Astrocyte (in vitro differentiated cells and primary cell): ENCODE measurements around the gene SRBD1. TPM values are rescaled to one million over a fixed set of nuclear protein-coding genes. Genes with fewer than 3 reads are reported as not detected.
A peak's percentile ranks its signal among the peaks of the same experiment; 100 is the strongest.

Experiments
- DNase-seq: peaks from one replicate; pipeline ENCODE4 v3.0.0-alpha.2; 2010; ENCODE audit warnings: low read depth
- FAIRE-seq: peaks from 2 replicates; lab custom pipeline; 2011; peaks lifted over from hg19 to GRCh38; lab: Jason Lieb, UNC
- H2AFZ ChIP-seq: 2 replicates; pipeline ENCODE4 v1.6.0; 2012; ENCODE audit warnings: low read depth, low read length, inconsistent platforms
- H3K27ac ChIP-seq: 2 replicates; pipeline ENCODE4 v1.5.1; 2011; ENCODE audit warnings: low read depth, low read length, inconsistent platforms
- H3K27me3 ChIP-seq: 2 replicates; pipeline ENCODE4 v1.6.0; 2011; ENCODE audit warnings: low read length, inconsistent platforms; ENCODE audit not compliant: insufficient read depth
- H3K36me3 ChIP-seq: 2 replicates; pipeline ENCODE4 v1.5.1; 2011; ENCODE audit warnings: low read length, inconsistent platforms; ENCODE audit not compliant: insufficient read depth
- H3K4me1 ChIP-seq: 2 replicates; pipeline ENCODE4 v1.5.1; 2011; ENCODE audit warnings: low read length, inconsistent platforms; ENCODE audit not compliant: insufficient read depth
- H3K4me2 ChIP-seq: 2 replicates; pipeline ENCODE4 v1.6.0; 2012; ENCODE audit warnings: low read length, inconsistent platforms
- H3K4me3 ChIP-seq: 2 replicates; pipeline ENCODE4 v1.5.1; 2011; ENCODE audit warnings: low read depth, mild to moderate bottlenecking, low read length, inconsistent platforms; ENCODE audit not compliant: insufficient read depth
- H3K79me2 ChIP-seq: 2 replicates; pipeline ENCODE4 v1.6.0; 2012; ENCODE audit warnings: mild to moderate bottlenecking, low read length, inconsistent platforms; ENCODE audit not compliant: insufficient read depth
- H3K9ac ChIP-seq: 2 replicates; pipeline ENCODE4 v1.6.0; 2012; ENCODE audit warnings: mild to moderate bottlenecking, low read length, inconsistent platforms
- H3K9me3 ChIP-seq: 2 replicates; pipeline ENCODE4 v1.5.1; 2012; ENCODE audit warnings: low read depth, mild to moderate bottlenecking, low read length, inconsistent platforms; ENCODE audit not compliant: insufficient read depth
- H4K20me1 ChIP-seq: 2 replicates; pipeline ENCODE4 v1.6.0; 2012; ENCODE audit warnings: low read length, inconsistent platforms; ENCODE audit not compliant: insufficient read depth
- H3K27ac Mint-ChIP-seq: one replicate; pipeline ENCODE4 v1.8.0; 2021; ENCODE audit warnings: mild to moderate bottlenecking, mixed read lengths; ENCODE audit not compliant: unreplicated experiment
- H3K27me3 Mint-ChIP-seq: one replicate; pipeline ENCODE4 v1.8.0; 2021; ENCODE audit warnings: low read depth, mixed read lengths; ENCODE audit not compliant: unreplicated experiment
- H3K36me3 Mint-ChIP-seq: one replicate; pipeline ENCODE4 v1.8.0; 2021; ENCODE audit warnings: low read depth, mixed read lengths; ENCODE audit not compliant: unreplicated experiment
- H3K4me1 Mint-ChIP-seq: one replicate; pipeline ENCODE4 v1.8.0; 2021; ENCODE audit warnings: low read depth, mixed read lengths; ENCODE audit not compliant: unreplicated experiment
- H3K4me3 Mint-ChIP-seq: one replicate; pipeline ENCODE4 v1.8.0; 2021; ENCODE audit warnings: mild to moderate bottlenecking, moderate library complexity, mixed read lengths; ENCODE audit not compliant: unreplicated experiment
- H3K9me3 Mint-ChIP-seq: one replicate; pipeline ENCODE4 v1.8.0; 2021; ENCODE audit warnings: mild to moderate bottlenecking, mixed read lengths; ENCODE audit not compliant: unreplicated experiment
- EZH2 ChIP-seq: IDR thresholded peaks from 2 replicates; pipeline ENCODE4 v1.6.1; 2012; ENCODE audit warnings: mild to moderate bottlenecking, low read length, inconsistent platforms; ENCODE audit not compliant: insufficient read depth
- total RNA-seq: library from RNA; stranded (reverse); gene quantifications from 2 replicates; pipeline ENCODE4 v1.2.1, GENCODE V29; 2021
- TF ChIP-seq, protein P1 (sequence below): IDR thresholded peaks from 2 replicates; pipeline ENCODE4 v1.5.1; 2011; ENCODE audit warnings: low read depth, mild to moderate bottlenecking, inconsistent platforms, low read length, moderate library complexity; ENCODE audit not compliant: insufficient read depth

The SRBD1 gene
- total RNA-seq, 1 donor from 2014 or later = 9.3 TPM

GRCh38 chr2:45354776-45355175 lies 256.3 kb downstream of the SRBD1 start:
- peaks cover 2% of the 10 kb centered on the region for H3K36me3 Mint-ChIP-seq
- Histone ChIP-seq H3K27me3 (no peaks in the 10 kb centered on the region), H3K9ac (no peak overlapping the region), H4K20me1 (no peaks in the 10 kb centered on the region), H3K79me2 (no peaks in the 10 kb centered on the region), H3K36me3 (no peaks in the 10 kb centered on the region), H3K9me3 (no peaks in the 10 kb centered on the region), H3K4me2 (no peak overlapping the region), H2AFZ (no peak overlapping the region), H3K4me1 (peaks cover 20% of the 10 kb centered on the region), H3K4me3 (no peak overlapping the region), H3K27ac (peak overlapping the region; percentile 74)
- H3K27ac Mint-ChIP-seq = no peak overlapping the region
- peaks cover 8% of the 10 kb centered on the region for H3K9me3 Mint-ChIP-seq
- DNase-seq (peak; percentile 12), FAIRE-seq (no peak)
- H3K4me1 Mint-ChIP-seq = peaks cover 26% of the 10 kb centered on the region
- H3K27me3 Mint-ChIP-seq = no peaks in the 10 kb centered on the region
- TF ChIP-seq EZH2 = no peak
- TF ChIP-seq, protein P1, sequence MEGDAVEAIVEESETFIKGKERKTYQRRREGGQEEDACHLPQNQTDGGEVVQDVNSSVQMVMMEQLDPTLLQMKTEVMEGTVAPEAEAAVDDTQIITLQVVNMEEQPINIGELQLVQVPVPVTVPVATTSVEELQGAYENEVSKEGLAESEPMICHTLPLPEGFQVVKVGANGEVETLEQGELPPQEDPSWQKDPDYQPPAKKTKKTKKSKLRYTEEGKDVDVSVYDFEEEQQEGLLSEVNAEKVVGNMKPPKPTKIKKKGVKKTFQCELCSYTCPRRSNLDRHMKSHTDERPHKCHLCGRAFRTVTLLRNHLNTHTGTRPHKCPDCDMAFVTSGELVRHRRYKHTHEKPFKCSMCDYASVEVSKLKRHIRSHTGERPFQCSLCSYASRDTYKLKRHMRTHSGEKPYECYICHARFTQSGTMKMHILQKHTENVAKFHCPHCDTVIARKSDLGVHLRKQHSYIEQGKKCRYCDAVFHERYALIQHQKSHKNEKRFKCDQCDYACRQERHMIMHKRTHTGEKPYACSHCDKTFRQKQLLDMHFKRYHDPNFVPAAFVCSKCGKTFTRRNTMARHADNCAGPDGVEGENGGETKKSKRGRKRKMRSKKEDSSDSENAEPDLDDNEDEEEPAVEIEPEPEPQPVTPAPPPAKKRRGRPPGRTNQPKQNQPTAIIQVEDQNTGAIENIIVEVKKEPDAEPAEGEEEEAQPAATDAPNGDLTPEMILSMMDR = no peak
- no peak overlapping the region for H3K4me3 Mint-ChIP-seq

DNA sequence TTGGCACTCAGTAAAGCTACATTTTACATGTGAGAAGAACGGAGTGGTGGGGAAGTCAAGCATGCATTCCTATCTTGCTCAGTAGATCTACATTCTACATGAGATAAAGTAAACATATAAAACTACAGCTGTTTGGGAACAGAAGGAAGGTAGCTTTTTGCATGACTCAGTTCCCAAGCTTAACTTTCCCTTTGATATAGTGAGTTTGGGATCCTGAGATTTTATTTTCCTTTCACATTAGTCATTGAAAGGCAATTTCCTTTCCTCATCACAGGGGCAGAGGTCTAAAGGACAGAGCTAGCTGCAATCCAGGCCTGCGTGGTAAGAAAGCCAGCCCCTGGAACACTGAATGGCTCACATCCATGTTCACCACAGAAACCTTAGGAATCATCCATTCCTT lies 257.2 kb downstream of the SRBD1 start:
- Histone ChIP-seq H3K4me3 (no peak overlapping the region), H3K27ac (peak overlapping the region; percentile 74), H3K9ac (no peak overlapping the region), H3K79me2 (no peaks in the 10 kb centered on the region), H3K27me3 (no peaks in the 10 kb centered on the region), H3K4me2 (peak overlapping the region; percentile 58), H3K36me3 (no peaks in the 10 kb centered on the region), H2AFZ (no peak overlapping the region), H3K4me1 (peaks cover 20% of the 10 kb centered on the region), H4K20me1 (no peaks in the 10 kb centered on the region), H3K9me3 (no peaks in the 10 kb centered on the region)
- FAIRE-seq = peak; percentile 90
- Mint-ChIP-seq H3K27me3 (no peaks in the 10 kb centered on the region), H3K4me1 (peaks cover 26% of the 10 kb centered on the region), H3K27ac (peak overlapping the region; percentile 42), H3K4me3 (no peak overlapping the region), H3K36me3 (peaks cover 2% of the 10 kb centered on the region), H3K9me3 (peaks cover 8% of the 10 kb centered on the region)
- TF ChIP-seq EZH2 = no peak
- TF ChIP-seq, protein P1 = no peak
- peak; percentile 98 for DNase-seq

DNA sequence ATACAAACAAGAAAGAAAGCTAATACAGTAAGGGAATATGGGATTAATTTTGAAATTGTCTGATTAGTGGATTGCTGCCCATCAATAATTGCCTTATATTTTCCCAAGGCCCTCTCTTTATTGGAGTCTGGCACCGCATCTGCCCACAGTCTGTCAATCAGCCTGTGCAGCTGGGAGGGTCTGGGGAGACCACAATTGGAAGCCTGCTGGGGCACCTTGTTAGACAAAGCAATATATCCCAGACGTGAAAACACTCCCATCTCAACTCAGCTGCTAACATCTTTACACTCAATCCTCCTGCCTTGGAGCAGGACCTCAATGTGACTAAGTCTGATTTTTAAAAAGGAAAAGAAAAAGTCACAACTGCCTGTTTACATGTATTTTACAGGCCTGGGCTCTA lies 258.6 kb downstream of the SRBD1 start:
- Histone ChIP-seq H3K4me1 (peaks cover 20% of the 10 kb centered on the region), H3K4me2 (no peak overlapping the region), H3K27ac (no peak overlapping the region), H3K79me2 (no peaks in the 10 kb centered on the region), H3K9me3 (no peaks in the 10 kb centered on the region), H4K20me1 (no peaks in the 10 kb centered on the region), H3K9ac (no peak overlapping the region), H2AFZ (no peak overlapping the region), H3K27me3 (no peaks in the 10 kb centered on the region), H3K36me3 (no peaks in the 10 kb centered on the region), H3K4me3 (no peak overlapping the region)
- no peaks in the 10 kb centered on the region for H3K27me3 Mint-ChIP-seq
- H3K9me3 Mint-ChIP-seq = peaks cover 8% of the 10 kb centered on the region
- TF ChIP-seq EZH2 = no peak
- TF ChIP-seq, protein P1 = no peak
- FAIRE-seq (no peak), DNase-seq (no peak)
- H3K4me3 Mint-ChIP-seq = no peak overlapping the region
- peaks cover 26% of the 10 kb centered on the region for H3K4me1 Mint-ChIP-seq
- no peak overlapping the region for H3K27ac Mint-ChIP-seq
- peaks cover 2% of the 10 kb centered on the region for H3K36me3 Mint-ChIP-seq
